Activated effector memory CD4-positive, alpha-beta T cell treated with anti-CD3 and anti-CD28 coated beads, Interleukin-2, amount 50 U/mL, for 16 hours (primary cell): ENCODE data around the gene INTS2.
"Not testable (repeated sequence)": the region's sequence is repeated elsewhere in the genome, so short reads cannot be mapped to it uniquely, and the experiment has no call there.

Experiments
- DNase-seq: peaks from one replicate; pipeline ENCODE4 v3.0.0-alpha.2; 2020

The INTS2 gene

DNA sequence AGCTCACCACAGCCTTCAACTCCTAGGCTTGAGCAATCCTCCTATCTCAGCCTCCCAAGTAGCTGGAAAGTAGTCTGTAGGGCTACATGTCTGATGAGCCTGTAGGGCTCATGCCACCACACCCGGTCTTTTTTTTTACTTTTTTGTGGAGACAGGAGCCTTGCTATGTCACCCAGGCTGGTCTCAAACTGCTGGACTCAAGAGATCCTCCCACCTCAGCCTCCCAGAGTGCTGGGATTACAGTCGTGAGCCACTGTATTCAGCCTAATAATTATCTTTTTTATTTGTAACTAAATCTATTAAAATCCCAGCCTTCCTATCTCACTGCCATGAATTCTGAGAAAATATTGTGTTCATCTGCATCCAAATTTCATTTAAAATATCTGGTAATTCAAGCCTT, 79.5 kb downstream of the INTS2 start:
- no peak for DNase-seq

DNA sequence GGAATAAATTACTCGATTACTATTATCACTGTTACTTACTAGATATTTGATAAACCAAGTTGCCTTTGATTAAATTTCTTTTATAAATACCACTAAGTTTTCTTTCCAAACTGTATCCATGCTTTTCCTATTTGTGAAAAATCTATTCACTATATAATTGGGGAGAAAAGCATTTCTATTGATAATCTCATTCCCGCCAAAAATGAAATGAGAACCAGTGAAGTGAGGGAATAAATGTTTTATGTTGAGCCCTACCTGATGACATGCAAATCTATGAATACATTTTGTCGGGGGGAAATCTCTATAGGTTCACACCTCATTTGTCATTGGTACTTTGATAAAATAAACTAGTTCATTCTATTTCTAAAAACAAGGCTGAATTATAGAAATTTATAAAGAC, 80.1 kb downstream of the INTS2 start:
- DNase-seq: no peak

DNA sequence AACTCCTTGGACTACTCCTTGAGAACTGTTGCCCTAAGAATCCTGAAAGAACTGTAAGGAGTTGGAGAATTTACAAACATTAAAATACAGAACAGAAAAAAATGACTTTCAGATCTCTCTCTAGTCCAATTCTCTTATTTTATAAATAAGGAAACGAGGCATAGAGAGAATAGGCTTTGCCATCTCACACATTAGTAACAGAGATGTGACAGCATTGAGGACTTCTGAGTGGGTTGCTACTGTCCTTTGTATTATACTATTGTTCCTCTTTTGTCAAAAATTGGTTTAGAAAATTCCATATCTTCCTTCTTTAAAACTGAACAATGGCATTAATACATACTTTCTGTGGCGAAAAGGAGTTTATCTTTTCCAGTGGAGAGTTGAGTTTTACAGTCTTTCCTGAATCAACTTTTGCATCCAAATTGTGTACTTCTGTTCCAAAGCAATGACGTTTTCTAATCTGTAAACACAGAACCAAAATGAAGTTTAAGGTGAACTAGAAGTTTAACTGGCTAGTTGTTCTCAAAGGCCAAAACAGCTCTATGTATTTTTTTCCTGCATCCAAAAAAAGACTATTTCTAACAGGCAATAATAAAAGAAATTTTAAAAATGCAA, 80.9 kb downstream of the INTS2 start:
- DNase-seq: no peak

DNA sequence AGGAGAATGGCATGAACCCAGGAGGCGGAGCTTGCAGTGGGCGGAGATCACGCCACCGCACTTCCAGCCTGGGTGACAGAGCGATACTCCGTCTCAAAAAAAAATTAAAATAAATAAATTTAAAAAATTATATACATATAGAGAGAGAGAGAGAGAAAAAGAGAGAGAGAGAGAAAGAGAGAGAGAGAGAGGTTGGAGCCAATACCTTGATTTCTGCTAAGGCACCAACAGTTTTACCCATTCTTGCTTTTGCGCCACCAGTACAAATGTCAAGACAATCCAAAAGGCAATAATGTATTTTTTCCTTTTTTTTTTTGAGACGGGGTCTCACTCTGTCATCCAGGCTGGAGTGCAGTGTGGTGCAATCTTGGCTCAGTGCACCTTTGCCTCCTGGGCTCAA, 81.7 kb downstream of the INTS2 start:
- no peak for DNase-seq

DNA sequence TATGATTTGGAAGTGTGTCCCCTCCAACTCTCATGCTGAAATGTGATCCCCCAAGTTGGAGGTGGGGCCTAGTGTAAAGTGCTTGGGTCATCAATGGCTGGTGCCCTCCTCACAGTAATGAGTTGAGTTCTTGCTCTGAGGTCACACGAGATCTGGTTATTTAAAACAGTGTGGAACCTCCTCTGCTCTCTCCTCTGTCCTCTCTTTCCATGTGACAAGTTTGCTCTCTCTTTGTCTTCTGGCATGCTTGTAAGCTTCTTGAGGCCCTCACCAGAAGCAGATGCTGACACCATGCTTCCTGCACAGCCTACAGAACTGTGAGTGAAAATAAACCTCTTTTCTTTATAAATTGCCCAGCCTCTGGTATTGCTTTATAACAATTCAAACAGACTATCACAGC, 84.3 kb downstream of the INTS2 start:
- no peak for DNase-seq

DNA sequence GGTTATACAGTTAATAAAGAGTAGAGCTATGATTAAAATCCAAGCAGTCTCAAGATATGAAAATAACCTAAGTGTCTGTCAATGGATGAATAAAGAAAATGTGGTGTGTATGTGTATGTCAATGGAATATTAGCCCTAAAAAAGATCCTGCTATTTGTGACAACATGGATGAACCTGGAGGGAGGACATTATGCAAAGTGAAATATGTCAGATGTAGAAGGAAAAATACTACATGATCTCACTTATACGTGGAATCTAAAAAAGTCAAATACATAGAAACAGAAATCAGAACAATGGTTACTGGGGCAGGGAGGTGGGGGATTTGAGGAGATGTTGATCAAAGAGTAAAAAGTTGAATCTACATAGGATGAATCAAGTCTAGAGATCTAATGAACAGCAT, 84.9 kb downstream of the INTS2 start:
- DNase-seq: no peak

DNA sequence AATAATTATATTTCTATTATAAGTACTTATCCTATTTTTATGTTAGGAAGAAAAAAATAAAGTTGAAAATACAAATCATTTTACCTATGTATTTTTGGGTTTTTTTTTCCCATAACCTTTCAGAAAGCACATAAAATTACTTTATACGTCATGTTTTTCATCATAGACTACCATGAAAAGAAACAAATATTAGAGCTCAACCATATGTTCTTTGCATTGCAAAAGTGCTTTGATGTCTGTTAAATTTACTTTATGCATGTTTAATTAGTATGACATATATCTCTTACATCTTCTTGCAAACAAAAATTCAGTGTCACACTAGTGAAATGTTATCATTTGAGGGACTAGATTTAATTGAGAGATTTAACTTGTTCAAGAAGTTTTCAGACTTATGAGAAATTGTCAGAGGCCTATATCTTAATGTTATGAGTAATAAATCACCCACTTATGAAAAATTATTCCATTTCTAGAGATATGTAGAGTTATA, 88.4 kb downstream of the INTS2 start:
- no peak for DNase-seq

DNA sequence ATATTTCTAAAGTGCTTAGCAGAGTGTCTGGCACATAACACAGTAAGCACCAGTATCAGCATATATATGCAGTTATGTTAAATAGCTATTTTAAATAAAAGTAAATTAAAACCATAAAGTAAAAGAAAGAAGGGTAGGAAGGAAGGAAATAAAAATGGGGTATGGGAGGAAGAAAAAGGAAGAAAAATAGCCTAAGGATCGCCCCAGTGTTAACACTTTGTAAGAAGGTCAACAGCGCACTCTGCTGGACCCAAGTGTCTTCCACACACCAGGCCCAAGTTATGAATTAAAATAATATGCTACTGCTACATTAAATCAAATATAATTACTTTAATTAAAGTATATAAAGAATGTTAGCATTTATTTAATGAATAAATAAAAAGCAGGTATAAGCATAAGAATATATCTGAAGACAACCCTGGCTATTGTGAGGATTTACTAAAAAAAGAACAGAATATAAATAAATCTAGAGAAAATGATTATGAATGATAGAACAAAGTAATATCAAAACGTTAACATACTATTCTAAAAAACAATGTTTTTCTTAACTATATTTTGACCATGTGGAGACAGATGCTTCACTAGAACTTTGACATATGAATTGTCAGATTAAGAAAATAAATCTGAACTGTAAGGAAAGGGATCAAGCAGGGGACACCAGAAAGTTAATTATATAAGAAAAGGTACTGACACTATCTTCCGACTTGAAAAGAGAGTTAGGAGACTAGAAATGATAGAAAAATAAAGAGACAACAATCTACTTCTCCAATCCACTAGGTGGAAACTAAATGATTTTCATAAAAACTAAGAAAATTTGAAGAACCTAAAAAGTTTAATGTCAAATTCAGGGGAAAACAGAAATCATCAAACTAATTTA, 90.4 kb downstream of the INTS2 start:
- DNase-seq: peak; percentile 81

DNA sequence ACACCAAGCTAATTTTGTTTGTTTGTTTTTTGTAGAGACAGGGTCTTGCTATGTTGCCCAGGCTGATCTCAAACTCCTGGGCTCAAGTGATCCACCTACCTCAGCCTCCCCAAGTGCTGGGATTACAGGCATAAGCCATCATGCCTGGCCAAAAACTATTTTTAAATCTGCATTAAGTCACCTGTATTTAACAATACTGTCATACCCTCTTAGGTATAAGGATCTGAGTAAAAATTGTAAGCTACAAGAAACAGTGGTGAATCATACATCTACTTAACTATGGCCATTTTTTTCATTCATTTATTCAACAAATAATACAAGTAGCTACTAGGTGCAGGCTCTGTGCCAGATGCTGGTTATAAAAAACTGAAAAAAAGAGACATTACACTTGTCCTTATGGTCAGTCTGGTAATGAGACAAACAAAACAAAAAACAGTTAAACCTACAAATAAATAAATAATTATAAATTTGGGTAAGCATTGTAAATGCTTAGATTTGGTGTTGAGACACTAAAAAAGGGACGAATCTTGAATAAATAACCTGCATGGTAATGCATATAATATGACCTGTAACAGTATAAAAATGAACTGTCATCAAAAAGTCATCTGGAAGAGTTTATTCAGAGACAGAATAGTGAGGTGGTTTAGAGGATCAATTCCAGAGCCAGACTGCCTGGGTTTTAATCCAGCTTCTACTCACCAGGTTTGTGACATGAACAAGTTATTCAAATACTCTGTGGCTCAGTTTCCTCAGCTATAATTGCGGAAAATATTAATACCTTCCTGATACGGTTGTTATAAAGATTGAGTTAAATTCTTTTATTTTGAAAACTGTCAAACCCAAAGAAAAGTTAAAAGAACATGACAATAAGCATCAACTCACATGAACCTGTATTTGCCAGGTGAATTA, 91.3 kb downstream of the INTS2 start:
- DNase-seq: no peak

DNA sequence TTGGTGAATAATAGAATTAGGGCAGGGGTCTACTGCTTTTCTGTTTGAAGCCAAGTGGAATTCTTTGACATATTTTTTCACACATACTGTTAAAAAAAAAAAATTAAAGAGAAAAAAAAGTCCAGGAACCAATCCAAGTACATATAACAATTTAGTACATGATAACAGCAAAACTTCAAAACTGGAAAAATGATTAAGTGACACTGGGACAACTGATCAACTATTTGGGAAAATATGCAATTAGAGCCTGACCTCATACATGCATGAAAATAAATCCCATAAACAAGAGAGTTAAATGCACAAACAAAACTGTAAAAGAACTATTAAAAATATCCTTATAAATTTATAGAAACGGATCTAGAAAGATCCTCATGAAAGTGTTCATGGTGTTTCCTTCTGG, 92.2 kb downstream of the INTS2 start:
- DNase-seq: no peak

DNA sequence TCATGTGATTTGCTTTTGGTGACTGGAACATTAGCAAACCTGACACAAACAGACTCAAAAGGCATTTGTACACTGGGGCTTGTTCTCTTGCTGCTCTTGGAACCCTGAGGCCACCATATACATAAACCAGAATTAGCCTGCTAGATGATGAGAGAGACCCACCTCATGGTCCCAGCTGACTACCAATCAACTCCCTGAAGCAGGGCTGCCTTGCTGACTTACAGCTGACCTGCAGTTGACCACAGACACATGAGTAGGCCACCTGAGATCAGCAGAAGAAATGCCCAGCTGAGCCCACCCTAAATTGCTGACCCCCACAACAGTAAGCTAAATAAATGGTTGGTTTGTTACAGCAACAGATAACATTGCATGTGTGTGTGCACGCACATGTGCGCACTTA, 93.2 kb downstream of the INTS2 start:
- no peak for DNase-seq

DNA sequence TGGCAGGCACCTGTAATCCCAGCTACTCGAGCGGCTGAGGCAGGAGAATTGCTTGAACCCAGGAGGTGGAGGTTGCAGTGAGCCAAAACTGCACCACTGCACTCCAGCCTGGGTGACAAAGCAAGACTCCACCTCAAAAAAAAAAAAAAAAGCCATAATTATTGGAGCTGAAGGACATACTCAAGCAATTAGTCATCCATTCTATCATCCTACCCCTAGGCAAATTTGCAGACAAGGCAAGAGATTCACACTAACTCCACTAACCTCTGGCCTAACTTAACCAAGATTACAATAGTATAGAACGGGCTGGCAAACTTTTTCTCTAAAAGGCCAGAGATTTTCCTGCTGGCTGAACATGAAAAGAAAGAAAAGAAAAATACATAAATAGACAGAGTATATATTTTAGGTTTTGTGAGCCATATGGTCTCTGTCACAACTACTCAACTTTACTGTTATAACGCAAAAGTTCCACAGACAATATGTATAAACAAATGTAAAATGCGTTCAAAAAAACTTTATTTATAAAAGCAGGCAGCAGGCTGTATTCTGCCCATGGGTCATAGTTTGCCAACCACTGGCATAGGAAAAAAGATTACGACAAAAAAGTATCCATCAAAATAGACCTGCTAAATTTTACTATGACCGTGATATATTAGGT, 94.1 kb downstream of the INTS2 start:
- DNase-seq: no peak

DNA sequence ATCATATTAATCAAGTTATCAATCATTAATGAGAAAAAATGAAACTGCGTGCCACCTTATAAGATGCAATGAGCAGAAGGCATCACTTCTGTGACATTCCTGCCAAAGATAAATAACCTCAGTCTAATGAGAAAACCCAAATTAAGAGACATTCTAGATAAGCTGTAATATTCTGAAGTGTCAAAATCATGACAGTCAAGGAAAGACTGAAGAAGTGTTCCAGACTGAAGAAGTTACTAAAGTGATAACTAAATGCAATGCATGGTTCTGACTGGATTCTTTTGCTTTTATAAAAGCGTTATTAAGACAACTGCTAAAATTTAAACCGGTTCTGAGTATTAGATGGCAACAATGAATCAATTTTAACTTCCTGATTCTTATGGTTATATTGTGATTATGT, 95.3 kb downstream of the INTS2 start:
- DNase-seq: no peak

DNA sequence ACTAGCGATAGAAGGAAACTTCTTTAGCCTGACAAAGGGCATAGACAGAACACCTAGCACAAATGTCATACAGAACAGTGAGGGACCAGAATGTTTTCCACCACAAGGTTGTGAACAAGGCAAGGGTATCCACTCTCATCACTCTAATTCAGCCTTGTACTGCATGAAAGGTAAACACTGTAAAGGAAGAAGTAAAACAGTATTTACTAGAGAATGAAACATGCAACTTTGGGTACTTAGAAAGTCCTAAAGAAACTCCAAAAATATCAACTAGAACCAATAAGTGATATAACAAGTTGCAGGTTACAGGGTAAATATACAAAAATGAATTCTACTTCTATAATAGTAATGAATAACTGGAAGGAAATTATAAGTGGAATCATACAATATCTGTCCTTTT, 96.7 kb downstream of the INTS2 start:
- DNase-seq: no peak

DNA sequence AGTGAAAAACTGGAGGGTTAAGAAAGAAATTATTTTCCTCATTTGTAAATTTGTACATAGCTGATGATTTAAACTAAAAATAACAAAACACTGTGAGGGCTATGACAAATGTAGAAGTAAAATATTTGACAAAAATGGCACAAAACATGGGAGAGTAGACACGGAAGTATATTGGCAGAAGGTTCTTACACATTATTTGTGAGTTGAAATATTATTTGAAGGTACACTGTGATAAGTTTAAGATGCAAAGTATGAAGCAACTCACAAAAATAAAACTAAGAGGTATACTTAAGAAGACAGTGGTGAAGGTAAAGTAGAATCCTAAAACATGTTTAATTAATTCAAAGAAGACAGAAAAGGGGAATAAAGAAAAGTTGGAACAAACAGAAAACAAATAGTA, 99.1 kb downstream of the INTS2 start:
- DNase-seq: no peak

DNA sequence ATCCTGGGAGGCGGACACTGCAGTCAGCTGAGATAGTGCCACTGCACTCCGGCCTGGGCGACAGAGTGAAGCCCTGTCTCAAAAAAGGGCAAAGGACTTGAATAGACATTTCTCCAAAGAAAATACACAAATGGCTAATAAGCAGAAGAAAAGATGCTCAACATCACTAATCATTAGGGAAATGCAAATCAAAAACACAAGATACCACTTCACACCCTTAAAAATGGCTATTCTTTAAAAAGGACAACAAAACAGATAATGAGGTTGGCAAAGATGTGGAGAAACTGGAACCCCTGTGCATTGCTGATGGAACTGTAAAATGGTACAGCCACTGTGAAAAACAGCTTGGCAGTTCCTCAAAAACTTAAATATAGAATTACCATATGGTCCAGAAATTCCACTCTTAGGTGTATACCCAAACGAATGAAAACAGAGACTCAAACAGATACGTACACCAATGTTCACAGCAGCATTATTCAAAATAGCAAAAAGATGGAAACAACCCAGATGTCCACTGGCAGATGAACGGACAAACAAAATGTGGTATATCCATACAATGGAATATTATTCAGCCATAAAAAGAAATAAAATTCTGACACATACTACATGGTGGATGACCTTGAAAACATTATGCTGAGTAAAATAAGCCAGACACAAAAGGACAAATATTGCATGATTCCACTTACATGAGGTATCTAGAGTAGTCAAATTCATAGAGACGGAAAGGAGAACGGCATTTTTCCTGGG, 100.0 kb downstream of the INTS2 start:
- no peak for DNase-seq

DNA sequence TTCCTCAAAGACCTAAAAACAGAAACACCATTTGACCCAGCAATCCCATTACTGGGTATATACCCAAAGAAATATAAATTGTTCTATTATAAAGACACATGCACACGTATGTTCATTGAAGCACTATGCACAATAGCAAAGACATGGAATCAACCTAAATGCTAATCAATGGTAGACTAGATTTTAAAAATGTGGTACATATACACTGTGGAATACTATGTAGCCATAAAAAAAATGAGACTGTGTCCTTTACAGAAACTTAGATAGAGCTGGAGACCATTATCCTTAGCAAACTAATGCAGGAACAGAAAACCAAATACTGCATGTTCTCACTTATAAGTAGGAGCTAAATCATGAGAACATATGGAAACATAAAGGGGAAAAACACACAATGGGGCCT, 100.9 kb downstream of the INTS2 start:
- DNase-seq: not testable (repeated sequence)

DNA sequence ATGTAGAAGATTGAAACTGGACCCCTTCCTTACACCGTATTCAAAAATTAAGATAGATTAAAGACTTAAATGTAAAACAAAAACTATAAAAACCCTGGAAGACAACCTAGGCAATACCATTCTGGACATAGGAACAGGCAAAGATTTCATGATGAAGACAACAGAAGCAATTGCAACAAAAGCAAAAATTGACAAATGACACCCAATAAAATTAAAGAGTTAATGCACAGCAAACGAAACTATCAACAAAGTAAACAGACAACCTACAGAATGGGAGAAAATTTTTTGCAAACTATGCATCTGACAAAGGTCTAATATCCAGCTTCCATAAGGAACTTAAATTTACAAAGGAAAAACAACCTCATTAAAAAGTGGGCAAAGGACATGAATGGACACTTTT, 101.6 kb downstream of the INTS2 start:
- DNase-seq: not testable (repeated sequence)

DNA sequence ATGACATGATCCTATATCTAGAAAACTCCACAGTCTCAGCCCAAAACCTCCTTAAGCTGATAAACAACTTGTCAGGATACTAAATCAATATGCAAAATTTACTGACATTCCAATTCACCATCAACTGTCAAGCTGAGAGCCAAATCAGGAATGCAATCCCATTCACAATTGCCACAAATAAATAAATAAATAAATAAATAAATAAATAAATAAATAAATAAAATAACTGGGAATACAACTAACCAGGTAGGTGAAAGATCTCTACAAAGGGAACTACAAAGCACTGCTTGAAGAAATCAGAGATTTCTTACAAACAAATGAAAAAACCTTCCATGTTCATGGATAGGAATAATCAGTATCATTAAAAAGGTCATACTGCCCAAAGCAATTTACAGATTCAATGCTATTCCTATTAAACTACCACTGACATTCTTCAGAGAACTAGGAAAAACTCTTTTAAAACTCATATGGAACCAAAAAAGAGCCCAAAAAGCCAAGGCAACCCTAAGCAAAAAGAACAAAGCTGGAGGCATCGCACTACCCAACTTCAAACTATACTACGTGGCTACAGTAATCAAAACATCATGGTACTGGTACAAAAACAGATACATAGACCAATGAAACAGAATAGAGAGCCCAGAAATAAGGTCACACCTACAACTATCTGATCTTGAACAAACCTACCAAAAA, 102.2 kb downstream of the INTS2 start:
- DNase-seq: no peak

DNA sequence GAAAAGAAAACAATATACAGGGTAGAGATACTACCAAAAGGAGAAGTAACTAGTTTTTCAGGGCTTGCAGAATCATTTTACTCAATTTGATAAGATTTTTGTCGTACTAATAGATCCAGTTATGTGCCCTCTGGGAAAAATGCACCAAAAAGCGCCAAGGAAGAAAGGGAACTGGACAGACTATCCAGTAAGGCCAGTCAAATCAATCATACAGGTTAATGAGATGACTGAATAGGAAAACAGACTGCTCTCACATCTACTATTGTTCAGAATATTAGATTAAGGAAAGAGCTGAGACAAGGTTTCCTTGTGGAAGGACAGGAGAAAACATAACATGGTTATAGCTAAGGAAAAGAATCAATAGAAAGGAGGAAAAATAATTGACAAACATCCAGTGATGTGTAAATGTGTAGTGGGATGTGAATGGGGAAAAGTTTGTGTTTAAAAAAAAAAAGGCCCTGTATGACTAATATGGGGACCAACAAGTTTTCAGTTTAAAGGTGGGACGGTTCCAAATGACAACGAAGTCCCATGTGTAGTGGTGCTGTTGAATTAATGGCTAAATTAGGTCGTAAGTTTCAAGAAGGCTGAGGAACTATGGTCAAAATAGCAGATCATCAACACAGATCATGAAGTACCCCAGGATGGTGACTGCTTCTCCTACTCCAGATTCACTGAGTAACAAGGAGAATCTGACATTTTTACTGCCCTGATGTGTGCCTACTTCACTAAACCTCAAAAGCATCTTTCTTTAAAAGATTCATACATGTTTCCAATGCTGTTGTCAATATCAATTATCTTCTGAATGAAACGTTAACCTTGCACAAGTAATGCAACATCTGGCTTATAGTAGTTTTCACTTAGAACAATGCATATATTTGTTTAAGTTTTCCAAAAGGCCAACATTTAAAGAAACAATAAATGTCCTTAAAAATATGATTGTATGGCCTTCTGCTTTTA, 105.2 kb downstream of the INTS2 start:
- DNase-seq: no peak
